ENCODE measurements around the gene MVD. TPM values are rescaled to one million over a fixed set of nuclear protein-coding genes. Genes with fewer than 3 reads are reported as not detected.

The MVD gene
- total RNA-seq, 3 donors from 2014 or later (not counting 1 experiment from before 2014, with no cell fraction given) = 176 to 271 (median 185) TPM

DNA sequence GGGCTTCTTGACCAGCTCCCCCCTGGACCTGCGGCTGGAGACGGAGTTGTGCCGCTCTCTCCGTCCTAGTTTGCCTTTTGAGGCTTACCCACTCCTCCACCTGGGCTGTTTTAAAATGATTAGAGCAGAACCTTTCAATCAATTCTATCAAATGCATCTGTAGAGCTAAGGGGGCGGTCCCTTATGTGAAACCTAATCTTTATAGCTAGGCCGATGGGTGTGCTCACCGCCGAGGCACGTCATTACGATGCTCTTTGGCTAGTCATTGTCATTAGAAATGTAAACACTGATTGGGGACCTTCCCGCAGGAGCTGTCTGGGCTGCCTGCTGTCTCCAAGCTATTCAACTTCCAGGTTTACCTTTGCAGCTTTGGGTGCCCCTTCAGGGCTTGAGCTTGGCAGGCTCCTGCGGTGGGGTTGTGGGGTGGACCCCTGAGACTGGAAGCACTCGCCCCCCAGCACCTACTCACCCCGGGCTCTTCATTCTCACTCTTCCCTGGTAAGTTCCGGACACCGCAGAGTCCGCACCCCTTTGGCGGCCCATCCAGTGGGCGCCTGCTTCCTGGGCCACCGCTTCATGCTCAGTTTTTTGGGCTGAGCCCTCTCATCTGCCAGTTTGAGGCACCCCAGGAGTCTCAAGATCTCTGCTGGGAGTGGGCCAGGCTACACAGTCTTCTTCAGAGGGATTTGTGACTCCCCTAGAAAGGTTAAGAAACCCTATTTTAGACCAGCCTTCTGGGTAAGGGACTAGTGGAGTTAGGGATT lies 45.4 kb downstream of the MVD start:
- peaks cover 19% of the 10 kb centered on the region for H3K36me3 ChIP-seq (ENCODE audit: control insufficient read depth, insufficient read depth, low read length)
- Mint-ChIP-seq H3K4me3 (no peak overlapping the region), H3K4me1 (peaks cover 29 to 59% of the 10 kb centered on the region in 2 donors), H3K36me3 (no peaks in the 10 kb centered on the region), H3K27ac (peak overlapping the region; percentile 96 to 97), H3K27me3 (ENCODE audit: low read depth in 2 of 2) (no peaks in the 10 kb centered on the region), H3K9me3 (no peaks in the 10 kb centered on the region)
- intact Hi-C loops (cut with micrococcal nuclease) = no loop called here
- ATAC-seq (no peak), DNase-seq (no peak)
- H3K4me3 ChIP-seq (ENCODE audit: low read length) = no peak overlapping the region
- 96% methylated on average over 20 of the region's 20 CpGs for whole genome bisulfite sequencing (ENCODE audit: insufficient coverage)
- H3K27me3 ChIP-seq (ENCODE audit: control insufficient read depth, insufficient read depth, low read length) = no peaks in the 10 kb centered on the region
- peaks cover 43% of the 10 kb centered on the region for H3K4me1 ChIP-seq (ENCODE audit: control insufficient read depth, insufficient read depth, low read length)
- no peak overlapping the region for H3K27ac ChIP-seq (ENCODE audit: low read length)
- TF ChIP-seq, protein P1, sequence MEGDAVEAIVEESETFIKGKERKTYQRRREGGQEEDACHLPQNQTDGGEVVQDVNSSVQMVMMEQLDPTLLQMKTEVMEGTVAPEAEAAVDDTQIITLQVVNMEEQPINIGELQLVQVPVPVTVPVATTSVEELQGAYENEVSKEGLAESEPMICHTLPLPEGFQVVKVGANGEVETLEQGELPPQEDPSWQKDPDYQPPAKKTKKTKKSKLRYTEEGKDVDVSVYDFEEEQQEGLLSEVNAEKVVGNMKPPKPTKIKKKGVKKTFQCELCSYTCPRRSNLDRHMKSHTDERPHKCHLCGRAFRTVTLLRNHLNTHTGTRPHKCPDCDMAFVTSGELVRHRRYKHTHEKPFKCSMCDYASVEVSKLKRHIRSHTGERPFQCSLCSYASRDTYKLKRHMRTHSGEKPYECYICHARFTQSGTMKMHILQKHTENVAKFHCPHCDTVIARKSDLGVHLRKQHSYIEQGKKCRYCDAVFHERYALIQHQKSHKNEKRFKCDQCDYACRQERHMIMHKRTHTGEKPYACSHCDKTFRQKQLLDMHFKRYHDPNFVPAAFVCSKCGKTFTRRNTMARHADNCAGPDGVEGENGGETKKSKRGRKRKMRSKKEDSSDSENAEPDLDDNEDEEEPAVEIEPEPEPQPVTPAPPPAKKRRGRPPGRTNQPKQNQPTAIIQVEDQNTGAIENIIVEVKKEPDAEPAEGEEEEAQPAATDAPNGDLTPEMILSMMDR (IDR thresholded peaks at IDR 0.05) = no peak
- no peaks in the 10 kb centered on the region for H3K9me3 ChIP-seq (ENCODE audit: control insufficient read depth, insufficient read depth, low read length)

DNA sequence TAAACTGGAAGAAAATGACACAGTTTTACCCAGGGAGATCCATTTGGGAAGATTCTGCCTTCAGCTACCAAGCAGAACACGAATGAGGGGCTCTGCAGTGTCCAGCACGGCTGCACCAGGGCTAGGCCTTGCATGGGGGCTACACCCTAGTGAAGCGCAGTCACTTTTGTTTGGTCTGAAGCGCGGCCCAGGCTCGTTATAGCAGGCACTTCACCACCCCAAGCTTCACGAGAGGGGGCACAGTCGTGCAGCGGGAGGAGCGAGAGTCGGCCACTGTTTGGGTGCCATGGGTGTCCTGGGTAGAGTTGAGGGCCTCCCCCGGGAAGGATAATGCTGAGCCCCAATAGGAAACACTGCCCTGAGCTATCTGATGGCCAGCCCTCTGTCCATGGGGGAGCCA lies 46.2 kb downstream of the MVD start:
- TF ChIP-seq, protein P1 (IDR thresholded peaks at IDR 0.05) = no peak
- H3K36me3 ChIP-seq (ENCODE audit: control insufficient read depth, insufficient read depth, low read length) = peaks cover 16% of the 10 kb centered on the region
- H3K27ac ChIP-seq (ENCODE audit: low read length) = no peak overlapping the region
- H3K9me3 ChIP-seq (ENCODE audit: control insufficient read depth, insufficient read depth, low read length) = no peaks in the 10 kb centered on the region
- H3K9me3 Mint-ChIP-seq = no peaks in the 10 kb centered on the region
- intact Hi-C loops (cut with micrococcal nuclease) = no loop called here
- no peaks in the 10 kb centered on the region for H3K27me3 ChIP-seq (ENCODE audit: control insufficient read depth, insufficient read depth, low read length)
- peak overlapping the region; percentile 96 to 97 for H3K27ac Mint-ChIP-seq
- peaks cover 29 to 53% of the 10 kb centered on the region in 2 donors for H3K4me1 Mint-ChIP-seq
- no peak for ATAC-seq
- peaks cover 36% of the 10 kb centered on the region for H3K4me1 ChIP-seq (ENCODE audit: control insufficient read depth, insufficient read depth, low read length)
- H3K4me3 Mint-ChIP-seq = no peak overlapping the region
- WGBS (ENCODE audit: insufficient coverage) = 97% methylated on average over 12 of the region's 12 CpGs
- no peak overlapping the region for H3K4me3 ChIP-seq (ENCODE audit: low read length)
- no peaks in the 10 kb centered on the region for H3K27me3 Mint-ChIP-seq (ENCODE audit: low read depth in 2 of 2)
- no peaks in the 10 kb centered on the region for H3K36me3 Mint-ChIP-seq
- DNase-seq = no peak

DNA sequence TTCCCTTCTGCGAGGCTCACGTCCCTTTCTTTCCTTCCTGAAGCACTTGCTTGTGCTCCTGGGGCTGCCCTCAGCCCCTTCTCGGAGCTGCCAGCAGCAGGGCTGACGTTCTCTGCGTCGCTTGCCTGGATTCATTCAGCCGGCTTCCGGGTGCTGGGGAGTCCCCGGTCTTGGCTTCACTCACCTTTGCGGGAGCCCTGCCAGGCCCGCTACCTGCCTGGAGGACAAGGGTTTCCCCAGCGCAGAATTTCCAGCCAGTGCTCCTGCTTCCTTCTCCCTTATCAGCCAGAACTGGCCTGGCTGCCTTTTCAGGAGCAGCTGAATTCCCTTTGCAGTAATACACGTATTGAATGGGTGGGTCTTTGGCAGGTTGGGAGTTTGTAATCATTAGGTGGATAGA lies 46.6 kb downstream of the MVD start:
- no peaks in the 10 kb centered on the region for H3K27me3 ChIP-seq (ENCODE audit: control insufficient read depth, insufficient read depth, low read length)
- peak overlapping the region; percentile 66 to 96 for H3K27ac Mint-ChIP-seq
- no peak for ATAC-seq
- H3K36me3 Mint-ChIP-seq = no peaks in the 10 kb centered on the region
- TF ChIP-seq, protein P1 (IDR thresholded peaks at IDR 0.05) = no peak
- 95% methylated on average over 12 of the region's 13 CpGs for WGBS (ENCODE audit: insufficient coverage)
- H3K9me3 Mint-ChIP-seq = no peaks in the 10 kb centered on the region
- H3K4me3 ChIP-seq (ENCODE audit: low read length) = no peak overlapping the region
- no peaks in the 10 kb centered on the region for H3K27me3 Mint-ChIP-seq (ENCODE audit: low read depth in 2 of 2)
- H3K4me3 Mint-ChIP-seq = no peak overlapping the region
- peaks cover 20% of the 10 kb centered on the region for H3K36me3 ChIP-seq (ENCODE audit: control insufficient read depth, insufficient read depth, low read length)
- H3K4me1 ChIP-seq (ENCODE audit: control insufficient read depth, insufficient read depth, low read length) = peaks cover 32% of the 10 kb centered on the region
- DNase-seq = no peak
- H3K27ac ChIP-seq (ENCODE audit: low read length) = no peak overlapping the region
- intact Hi-C loops (cut with micrococcal nuclease) = no loop called here
- peaks cover 29 to 53% of the 10 kb centered on the region in 2 donors for H3K4me1 Mint-ChIP-seq
- no peaks in the 10 kb centered on the region for H3K9me3 ChIP-seq (ENCODE audit: control insufficient read depth, insufficient read depth, low read length)

Data from natural killer cell (primary cell).